ENCODE measurements around the gene ASIP.
A peak's percentile ranks its signal among the peaks of the same experiment; 100 is the strongest.
"Not testable (repeated sequence)": the region's sequence is repeated elsewhere in the genome, so short reads cannot be mapped to it uniquely, and the experiment has no call there.

Gene ASIP

GRCh38 chr20:34285450-34285849 is 44.2 kb downstream of the ASIP start:
- DNase-seq (ENCODE audit: low read depth) = no peak

GRCh38 chr20:34287500-34287899 is 46.3 kb downstream of the ASIP start:
- not testable (repeated sequence) for DNase-seq (ENCODE audit: low read depth)

DNA sequence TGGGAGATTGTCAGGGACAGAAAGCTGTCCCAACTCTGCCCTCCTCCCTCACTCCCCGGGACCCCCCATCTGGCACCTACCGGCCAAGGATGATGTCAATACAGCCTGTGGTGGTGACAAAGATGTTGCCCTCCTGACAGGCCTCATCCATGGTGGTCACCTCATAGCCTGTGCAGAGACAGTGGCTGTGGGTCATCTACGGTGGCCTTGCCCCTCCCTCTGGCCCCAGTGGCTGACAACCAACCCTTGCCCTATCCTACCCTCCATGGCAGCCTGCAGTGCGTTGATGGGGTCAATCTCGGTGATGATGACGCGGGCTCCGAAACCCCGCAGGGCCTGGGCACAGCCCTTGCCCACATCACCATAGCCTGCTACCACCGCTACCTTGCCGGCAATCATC is 49.2 kb downstream of the ASIP start:
- no peak for DNase-seq (ENCODE audit: low read depth)

DNA sequence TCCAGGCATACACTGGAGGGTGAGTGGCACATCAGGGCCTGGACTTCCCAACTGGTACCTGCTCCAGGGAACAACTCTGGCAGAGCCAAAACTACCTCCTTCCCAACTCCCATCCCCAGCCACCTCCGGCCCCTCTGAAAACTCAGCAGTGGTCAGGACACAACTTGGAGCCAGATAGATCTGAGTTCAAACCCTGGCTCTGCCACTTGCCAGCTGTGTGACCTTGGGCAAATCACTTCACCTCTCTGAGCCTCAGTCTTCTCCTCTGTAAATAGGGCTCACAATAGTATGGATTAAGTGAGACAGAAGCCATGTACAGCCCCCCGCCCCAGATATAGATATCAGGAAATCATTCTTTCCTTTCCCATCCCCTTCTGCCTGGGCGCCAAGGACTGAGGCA is 51.3 kb downstream of the ASIP start:
- DNase-seq (ENCODE audit: low read depth) = no peak

GRCh38 chr20:34293119-34293518 is 51.9 kb downstream of the ASIP start:
- no peak for DNase-seq (ENCODE audit: low read depth)

GRCh38 chr20:34293589-34293988 is 52.4 kb downstream of the ASIP start:
- DNase-seq (ENCODE audit: low read depth) = no peak

GRCh38 chr20:34294563-34294962 is 53.3 kb downstream of the ASIP start:
- DNase-seq (ENCODE audit: low read depth) = no peak

- DNase-seq (ENCODE audit: low read depth) = no peak
Measured at GRCh38 chr20:34295284-34295683, 54.1 kb downstream of the ASIP start.

GRCh38 chr20:34296468-34296867 is 55.2 kb downstream of the ASIP start:
- no peak for DNase-seq (ENCODE audit: low read depth)

DNA sequence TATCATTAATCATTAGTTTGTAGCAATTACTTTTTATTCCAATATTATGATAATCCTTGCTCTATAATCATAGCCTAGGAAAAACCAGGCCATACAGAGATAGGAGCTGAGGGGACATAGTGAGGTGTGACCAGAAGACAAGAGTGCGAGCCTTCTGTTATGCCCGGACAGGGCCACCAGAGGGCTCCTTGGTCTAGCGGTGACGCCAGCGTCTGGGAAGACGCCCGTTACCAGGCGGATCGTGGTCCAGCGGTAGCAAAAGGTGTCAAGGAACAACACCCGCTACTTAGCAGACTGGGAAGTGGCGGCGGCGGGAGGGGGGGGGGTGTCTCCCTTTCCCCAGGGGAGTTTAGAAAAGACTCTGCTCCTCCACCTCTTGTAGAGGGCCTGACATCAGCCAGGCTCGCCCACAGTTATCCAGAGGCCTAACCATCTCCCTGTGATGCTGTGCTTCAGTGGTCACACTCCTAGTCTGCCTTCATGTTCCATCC is 57.1 kb downstream of the ASIP start:
- DNase-seq (ENCODE audit: low read depth) = not testable (repeated sequence)

GRCh38 chr20:34299556-34300255 is 58.5 kb downstream of the ASIP start:
- DNase-seq (ENCODE audit: low read depth) = no peak

- DNase-seq (ENCODE audit: low read depth) = no peak
Measured at GRCh38 chr20:34300256-34300806, 59.1 kb downstream of the ASIP start.

DNA sequence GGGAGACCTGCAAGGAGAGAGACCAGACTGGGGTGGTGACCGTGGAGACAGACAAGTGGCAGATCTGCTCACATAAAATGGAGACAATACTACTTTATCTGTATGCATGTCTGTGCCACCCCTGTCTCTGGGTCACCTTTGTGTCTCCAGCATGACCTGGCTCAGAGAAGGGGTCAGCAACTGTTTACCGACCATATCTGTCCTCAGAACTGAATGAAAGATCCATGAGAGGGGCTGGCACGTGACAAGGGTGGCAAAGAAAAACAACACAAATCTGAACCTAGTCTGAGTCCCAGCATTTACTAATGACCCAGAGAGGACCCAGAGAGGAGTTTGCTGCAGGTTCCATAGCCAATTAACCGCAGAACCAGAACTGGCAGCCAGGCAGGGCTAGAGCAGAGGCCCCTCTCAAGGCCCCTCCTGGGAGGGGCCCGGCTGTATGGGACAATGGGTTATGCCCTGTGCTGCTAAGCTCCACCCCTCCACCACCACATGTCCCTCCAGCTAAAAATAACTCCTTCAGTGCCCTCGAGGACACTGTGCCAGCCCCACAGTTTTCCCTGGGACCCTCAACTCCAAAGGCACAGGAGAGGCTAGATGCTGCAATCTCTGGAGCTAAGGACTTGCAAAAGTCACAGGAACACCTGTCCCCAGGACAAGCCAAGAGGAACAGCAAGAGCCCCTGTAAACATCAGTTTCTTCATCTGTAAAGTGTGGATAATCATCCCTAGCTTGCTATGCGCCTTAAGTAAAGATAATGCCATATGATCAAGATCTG is 59.8 kb downstream of the ASIP start:
- no peak for DNase-seq (ENCODE audit: low read depth)

GRCh38 chr20:34301587-34302311 is 60.5 kb downstream of the ASIP start:
- DNase-seq (ENCODE audit: low read depth) = no peak

DNA sequence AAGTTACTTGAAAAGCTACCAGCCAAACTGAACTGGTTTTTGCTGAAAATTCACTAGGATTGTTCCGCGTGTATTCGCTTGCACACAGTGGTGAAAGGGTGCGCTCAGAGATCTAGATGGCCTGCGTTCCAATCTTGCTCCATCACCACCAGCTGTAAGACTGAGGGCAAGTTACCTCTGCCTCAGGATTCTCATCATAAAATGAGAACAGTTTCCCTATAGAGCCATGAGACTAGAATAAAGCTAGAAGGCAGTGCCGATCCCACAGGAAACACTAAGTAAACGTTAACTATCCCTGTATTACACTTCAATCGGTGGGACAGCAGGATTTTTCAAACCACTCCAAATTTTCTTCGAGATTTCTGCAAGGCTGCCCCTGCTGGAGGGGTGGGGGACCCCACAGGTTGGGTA is 61.1 kb downstream of the ASIP start:
- no peak for DNase-seq (ENCODE audit: low read depth)

GRCh38 chr20:34302723-34303533 is 61.7 kb downstream of the ASIP start, which contains the start of gene AHCY:
TSS of gene AHCY (minus strand) at chr20:34303355. CDS start at chr20:34303270, 85 bp downstream.
- DNase-seq (ENCODE audit: low read depth) = peak; percentile 89

DNA sequence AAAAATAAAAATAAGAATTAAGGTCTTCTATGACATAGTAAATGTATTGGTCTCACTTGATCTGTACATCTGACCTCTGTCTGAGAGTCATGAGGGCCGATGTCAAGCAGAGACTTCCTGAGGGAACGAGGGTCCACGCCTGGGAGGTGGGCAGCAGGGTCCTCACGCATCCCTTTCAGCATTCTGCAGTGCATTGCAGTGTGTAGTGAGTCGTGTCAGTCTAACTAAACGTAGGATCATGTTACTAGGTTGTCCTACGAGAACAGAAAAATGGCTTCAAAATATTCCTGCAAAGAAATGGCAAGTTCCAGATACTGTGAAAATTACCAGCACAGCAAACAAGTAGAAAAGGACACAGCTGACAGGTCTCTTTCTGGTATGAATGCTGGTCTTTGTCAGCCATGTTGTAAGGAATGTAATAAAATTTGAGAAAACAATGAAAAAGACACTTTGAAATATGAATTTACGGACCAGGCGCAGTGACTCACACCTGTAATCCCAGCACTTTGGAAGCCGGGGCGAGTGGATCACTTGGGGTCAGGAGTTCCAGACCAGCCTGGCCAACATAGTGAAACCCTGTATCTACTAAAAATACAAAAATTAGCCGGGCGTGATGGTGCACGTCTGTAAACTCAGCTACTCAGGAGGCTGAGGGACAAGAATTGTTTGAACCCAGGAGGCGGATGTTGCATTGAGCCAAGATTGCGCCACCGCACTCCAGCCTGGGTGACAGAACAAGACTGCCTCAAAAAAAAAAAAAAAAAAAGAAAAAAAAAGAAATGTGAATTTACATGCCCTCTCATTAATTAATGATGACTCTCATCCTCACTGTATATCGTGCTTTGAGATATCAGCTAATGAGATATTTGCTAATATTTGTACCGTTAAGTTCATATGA is 64.4 kb downstream of the ASIP start:
- DNase-seq (ENCODE audit: low read depth) = no peak

- no peak for DNase-seq (ENCODE audit: low read depth)
Measured at GRCh38 chr20:34309691-34310090, 68.5 kb downstream of the ASIP start.

- DNase-seq (ENCODE audit: low read depth) = no peak
Measured at GRCh38 chr20:34310481-34311117, 69.4 kb downstream of the ASIP start.

All from T follicular helper cell (primary cell).